ENCODE results near the gene SYNE2. TPM values are rescaled to one million over a fixed set of nuclear protein-coding genes. Genes with fewer than 3 reads are reported as not detected.

The SYNE2 gene
- total and polyA plus RNA-seq, 10 of the 15 experiments (the other 5 are each of a cell fraction or from before 2014, with no cell fraction given), result 2.1 to 52.7 (median 38.1) TPM

GRCh38 chr14:64074961-64075612, 222.3 kb downstream of the SYNE2 start (continued):
- TF ChIP-seq, protein P1, sequence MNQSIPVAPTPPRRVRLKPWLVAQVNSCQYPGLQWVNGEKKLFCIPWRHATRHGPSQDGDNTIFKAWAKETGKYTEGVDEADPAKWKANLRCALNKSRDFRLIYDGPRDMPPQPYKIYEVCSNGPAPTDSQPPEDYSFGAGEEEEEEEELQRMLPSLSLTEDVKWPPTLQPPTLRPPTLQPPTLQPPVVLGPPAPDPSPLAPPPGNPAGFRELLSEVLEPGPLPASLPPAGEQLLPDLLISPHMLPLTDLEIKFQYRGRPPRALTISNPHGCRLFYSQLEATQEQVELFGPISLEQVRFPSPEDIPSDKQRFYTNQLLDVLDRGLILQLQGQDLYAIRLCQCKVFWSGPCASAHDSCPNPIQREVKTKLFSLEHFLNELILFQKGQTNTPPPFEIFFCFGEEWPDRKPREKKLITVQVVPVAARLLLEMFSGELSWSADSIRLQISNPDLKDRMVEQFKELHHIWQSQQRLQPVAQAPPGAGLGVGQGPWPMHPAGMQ (IDR thresholded peaks at IDR 0.05; ENCODE audit: borderline replicate concordance), result no peak
- no peak for TF ChIP-seq CREB1 (IDR thresholded peaks at IDR 0.05; ENCODE audit: low read depth)
- TF ChIP-seq EZH2 (IDR thresholded peaks at IDR 0.05; ENCODE audit: borderline replicate concordance, control insufficient read depth, low read depth, low read length), result no peak
- TF ChIP-seq BMI1 (IDR thresholded peaks at IDR 0.05; ENCODE audit: borderline replicate concordance), result no peak
- TF ChIP-seq ZBTB11 (CRISPR knock-in tag; IDR thresholded peaks at IDR 0.05), result no peak
- TF ChIP-seq NR2C1 (IDR thresholded peaks at IDR 0.05), result no peak
- no peak for TF ChIP-seq JUNB (IDR thresholded peaks at IDR 0.05)
- no peak for TF ChIP-seq FOXM1 (IDR thresholded peaks at IDR 0.05; ENCODE audit: low read depth, low read length)
